OCI-LY3 (cell line): Measurements from ENCODE around the gene ANKRD13A.

ENCODE experiments used
- EZH2phosphoT487 ChIP-seq: fragments of 200-600 bp; shearing (Covaris generic); IDR thresholded peaks from 2 replicates; pipeline ENCODE4 v1.6.1; 2018; ENCODE audit warnings: antibody characterized with exemption, mixed run types, low read depth
- TF ChIP-seq, protein P1 (sequence below): fragments of 200-600, 300-600 bp; sonication (generic); IDR thresholded peaks from 2 replicates; pipeline ENCODE4 v1.5.1; 2014; ENCODE audit warnings: antibody characterized with exemption, low read length, low read depth

GRCh38 chr12:109963330-109963729 is 35.9 kb upstream of the ANKRD13A start:
- TF ChIP-seq, protein P1, sequence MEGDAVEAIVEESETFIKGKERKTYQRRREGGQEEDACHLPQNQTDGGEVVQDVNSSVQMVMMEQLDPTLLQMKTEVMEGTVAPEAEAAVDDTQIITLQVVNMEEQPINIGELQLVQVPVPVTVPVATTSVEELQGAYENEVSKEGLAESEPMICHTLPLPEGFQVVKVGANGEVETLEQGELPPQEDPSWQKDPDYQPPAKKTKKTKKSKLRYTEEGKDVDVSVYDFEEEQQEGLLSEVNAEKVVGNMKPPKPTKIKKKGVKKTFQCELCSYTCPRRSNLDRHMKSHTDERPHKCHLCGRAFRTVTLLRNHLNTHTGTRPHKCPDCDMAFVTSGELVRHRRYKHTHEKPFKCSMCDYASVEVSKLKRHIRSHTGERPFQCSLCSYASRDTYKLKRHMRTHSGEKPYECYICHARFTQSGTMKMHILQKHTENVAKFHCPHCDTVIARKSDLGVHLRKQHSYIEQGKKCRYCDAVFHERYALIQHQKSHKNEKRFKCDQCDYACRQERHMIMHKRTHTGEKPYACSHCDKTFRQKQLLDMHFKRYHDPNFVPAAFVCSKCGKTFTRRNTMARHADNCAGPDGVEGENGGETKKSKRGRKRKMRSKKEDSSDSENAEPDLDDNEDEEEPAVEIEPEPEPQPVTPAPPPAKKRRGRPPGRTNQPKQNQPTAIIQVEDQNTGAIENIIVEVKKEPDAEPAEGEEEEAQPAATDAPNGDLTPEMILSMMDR, result no peak
- no peak for TF ChIP-seq EZH2phosphoT487
